Measurements from ENCODE around the gene SF1.

DNA sequence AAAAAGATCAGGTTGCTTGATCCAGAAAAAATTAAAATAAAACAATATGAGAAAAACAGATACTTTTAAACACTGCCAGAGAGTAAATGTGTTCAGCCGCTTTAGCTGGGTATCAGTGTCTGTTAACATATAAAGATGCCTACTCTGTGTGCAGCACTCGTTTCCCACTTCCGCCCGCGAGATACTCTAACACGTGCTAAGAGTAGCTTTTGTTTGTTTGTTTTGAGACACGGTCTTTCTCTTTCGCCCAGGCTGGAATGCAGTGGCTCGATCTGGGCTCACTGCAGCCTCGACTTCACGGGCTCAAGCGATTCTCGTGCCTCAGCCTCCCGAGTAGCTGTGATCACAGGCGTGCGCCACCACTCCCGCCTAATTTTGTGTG lies 32.5 kb upstream of the SF1 start:
- TF ChIP-seq, protein P1, sequence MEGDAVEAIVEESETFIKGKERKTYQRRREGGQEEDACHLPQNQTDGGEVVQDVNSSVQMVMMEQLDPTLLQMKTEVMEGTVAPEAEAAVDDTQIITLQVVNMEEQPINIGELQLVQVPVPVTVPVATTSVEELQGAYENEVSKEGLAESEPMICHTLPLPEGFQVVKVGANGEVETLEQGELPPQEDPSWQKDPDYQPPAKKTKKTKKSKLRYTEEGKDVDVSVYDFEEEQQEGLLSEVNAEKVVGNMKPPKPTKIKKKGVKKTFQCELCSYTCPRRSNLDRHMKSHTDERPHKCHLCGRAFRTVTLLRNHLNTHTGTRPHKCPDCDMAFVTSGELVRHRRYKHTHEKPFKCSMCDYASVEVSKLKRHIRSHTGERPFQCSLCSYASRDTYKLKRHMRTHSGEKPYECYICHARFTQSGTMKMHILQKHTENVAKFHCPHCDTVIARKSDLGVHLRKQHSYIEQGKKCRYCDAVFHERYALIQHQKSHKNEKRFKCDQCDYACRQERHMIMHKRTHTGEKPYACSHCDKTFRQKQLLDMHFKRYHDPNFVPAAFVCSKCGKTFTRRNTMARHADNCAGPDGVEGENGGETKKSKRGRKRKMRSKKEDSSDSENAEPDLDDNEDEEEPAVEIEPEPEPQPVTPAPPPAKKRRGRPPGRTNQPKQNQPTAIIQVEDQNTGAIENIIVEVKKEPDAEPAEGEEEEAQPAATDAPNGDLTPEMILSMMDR (IDR thresholded peaks at IDR 0.05): no peak
- no peak for TF ChIP-seq EZH2phosphoT487 (IDR thresholded peaks at IDR 0.05)

All from neural progenitor cell (in vitro differentiated cells).